K562 (cell line): Measurements from ENCODE around the gene SIM1. TPM values are rescaled to one million over a fixed set of nuclear protein-coding genes. Genes with fewer than 3 reads are reported as not detected.

ENCODE experiments used
- ATAC-seq: fragments of 200-7000 bp; cut with Tn5 transposase; 3 replicates; pipeline ENCODE4 v1.9.1; 2020; ENCODE audit warnings: moderate library complexity
- BruUV-seq: library from RNA; stranded (reverse); fragments of 400-500 nt; replicated peaks from 2 replicates; lab custom pipeline; 2021; lab: Mats Ljungman, UMichigan
- CTCF ChIA-PET: fragments of 300-600 bp; formaldehyde crosslinking; extraction: SDS; loops from one replicate; lab custom pipeline; 2021; ENCODE audit warnings: low intra/inter-chr PET ratio; lab: Yijun Ruan, JAX
- POLR2A ChIA-PET: fragments of 300-600, 350-650 bp; sonication (Branson Sonifier 250); formaldehyde crosslinking; extraction: SDS; loops from one replicate; lab custom pipeline; 2021; ENCODE audit warnings: antibody characterized with exemption, inconsistent platforms; lab: Yijun Ruan, JAX
- DNase-seq, 4 experiments: peaks; one replicate each; pipeline versions ENCODE4 v3.0.0 to v3.0.0-alpha.2; 2011 to 2018; ENCODE audit warnings: low spot score in 3 of 4, mixed read lengths in 3 of 4; ENCODE audit errors: extremely low read depth in 1 of 4
- FAIRE-seq: peaks from 2 replicates; lab custom pipeline; 2011; peaks lifted over from hg19 to GRCh38; lab: Jason Lieb, UNC
- H2AFZ ChIP-seq: 2 replicates; pipeline ENCODE4 v1.6.0; 2011; ENCODE audit warnings: low read depth, low read length, control low read depth, inconsistent platforms
- H3K27ac ChIP-seq: fragments of 200-600 bp; 3 replicates; pipeline ENCODE4 v1.8.0; 2011; ENCODE audit warnings: low read depth, mild to moderate bottlenecking, control low read depth, inconsistent platforms, low read length, moderate library complexity, mixed read lengths; ENCODE audit errors: extremely low read depth
- H3K27me3 ChIP-seq, 2 experiments: fragments of 300-600 bp in 1 of 2; 2 replicates in 1 of 2; 3 replicates in 1 of 2; pipeline versions ENCODE4 v1.6.0 to v1.8.0; 2011; ENCODE audit warnings: inconsistent platforms in 2 of 2, low read length in 2 of 2, mild to moderate bottlenecking in 1 of 2, mixed read lengths in 1 of 2, moderate library complexity in 1 of 2; ENCODE audit not compliant: control insufficient read depth in 2 of 2, insufficient read depth in 2 of 2
- H3K36me3 ChIP-seq: fragments of 300-600 bp; 3 replicates; pipeline ENCODE4 v1.8.0; 2011; ENCODE audit warnings: mild to moderate bottlenecking, low read length, inconsistent platforms; ENCODE audit not compliant: control insufficient read depth, insufficient read depth
- H3K4me1 ChIP-seq, 2 experiments: fragments of 200-600 bp in 1 of 2; replicated peaks in 1 of 2; 2 replicates in 1 of 2; 3 replicates in 1 of 2; pipeline versions ENCODE4 v1.5.1 to v1.8.0; 2011; ENCODE audit warnings: inconsistent platforms in 2 of 2, low read length in 2 of 2, mild to moderate bottlenecking in 1 of 2, mixed read lengths in 1 of 2, moderate library complexity in 1 of 2; ENCODE audit not compliant: control insufficient read depth in 2 of 2, insufficient read depth in 2 of 2
- H3K4me2 ChIP-seq: 2 replicates; pipeline ENCODE4 v1.6.1; 2011; ENCODE audit warnings: low read length, control low read depth, inconsistent platforms, mixed read lengths; ENCODE audit not compliant: insufficient read depth
- H3K4me3 ChIP-seq: fragments of 200-600 bp; sonication (generic), shearing (Covaris generic); 2 replicates; pipeline ENCODE4 v1.5.1; 2016; ENCODE audit warnings: control low read depth, inconsistent platforms
- H3K79me2 ChIP-seq: fragments of 200-600 bp; 3 replicates; pipeline ENCODE4 v1.8.0; 2011; ENCODE audit warnings: low read length, inconsistent platforms; ENCODE audit not compliant: control insufficient read depth, insufficient read depth
- H3K9ac ChIP-seq, 2 experiments: 2 replicates each; pipeline versions ENCODE4 v1.6.0 to v1.6.1; 2011; ENCODE audit warnings: low read depth in 2 of 2, low read length in 2 of 2, control low read depth in 1 of 2, inconsistent platforms in 1 of 2, mild to moderate bottlenecking in 1 of 2, mixed read lengths in 1 of 2; ENCODE audit not compliant: insufficient read depth in 1 of 2
- H3K9me1 ChIP-seq: one replicate; pipeline ENCODE4 v1.6.0; 2011; ENCODE audit warnings: inconsistent platforms, mild to moderate bottlenecking, low read length, moderate library complexity; ENCODE audit not compliant: control insufficient read depth, insufficient read depth
- H3K9me3 ChIP-seq: replicated peaks from 2 replicates; pipeline ENCODE4 v1.5.1; 2011; ENCODE audit warnings: low read depth, low read length, inconsistent platforms; ENCODE audit not compliant: control insufficient read depth, insufficient read depth
- H4K20me1 ChIP-seq: replicated peaks from 2 replicates; pipeline ENCODE4 v1.6.1; 2011; ENCODE audit warnings: low read length, inconsistent platforms, mixed read lengths; ENCODE audit not compliant: control insufficient read depth, insufficient read depth
- ETV6 ChIP-seq, 3 experiments: fragments of 150-350 bp in 1 of 3; sonication (generic) in 1 of 3; formaldehyde crosslinking in 1 of 3; IDR thresholded peaks; 2 replicates each; pipeline versions ENCODE4 v1.6.1 to v1.8.0; 2014 to 2022; ENCODE audit warnings: borderline replicate concordance in 2 of 3, low read depth in 2 of 3, antibody characterized with exemption in 1 of 3, low read length in 1 of 3, mild to moderate bottlenecking in 1 of 3, missing genetic modification reagents in 1 of 3
- ILK ChIP-seq: fragments of 450-650 bp; IDR thresholded peaks from 2 replicates; pipeline ENCODE4 v1.6.1; 2016; ENCODE audit warnings: missing genetic modification characterization, low read depth, mild to moderate bottlenecking, missing compliant biosample characterization, moderate library complexity, borderline replicate concordance
- NCOA1 ChIP-seq: fragments of 450-650 bp; IDR thresholded peaks from 2 replicates; pipeline ENCODE4 v1.6.1; 2016; ENCODE audit warnings: low read depth
- NR1H2 ChIP-seq: sonication (generic); formaldehyde crosslinking; IDR thresholded peaks from 2 replicates; pipeline ENCODE4 v1.4.0; 2020; ENCODE audit warnings: mild to moderate bottlenecking, missing genetic modification reagents
- PHF21A ChIP-seq: fragments of 450-650 bp; IDR thresholded peaks from 2 replicates; pipeline ENCODE4 v1.6.1; 2017; ENCODE audit warnings: low read depth, borderline replicate concordance
- WGBS: fragments of 100-300 bp; shearing (Covaris generic); methylation state at CpG from one replicate; pipeline ENCODE4 v1.1.6; 2016; ENCODE audit warnings: low coverage, mixed read lengths; ENCODE audit not compliant: insufficient coverage; ENCODE audit errors: missing lambda C conversion rate; 5-methylcytosine and 5-hydroxymethylcytosine counted together
- in situ Hi-C: fragments of 300-500 bp; cut with MboI; formaldehyde crosslinking; loops from 4 replicates; pipeline ENCODE4 v1.15.0; 2018; ENCODE audit warnings: inconsistent platforms, mixed read lengths
- intact Hi-C: fragments of 100-400 bp; cut with micrococcal nuclease; formaldehyde crosslinking; loops from 2 replicates; pipeline ENCODE4 v1.14.2; 2022
- polyA plus RNA-seq, 8 experiments: library from polyadenylated mRNA; depleted of rRNA in 4 of 8; stranded (reverse) in 5 of 8; unstranded in 3 of 8; fragments of >200 nt; fragmentation: Nextera tagmentation in 2 of 8; fragmentation: Illumina TruSeq in 1 of 8; extraction: Ambion mirVana in 2 of 8; extraction: Trizol in 1 of 8; gene quantifications; 2 replicates each; pipeline versions ENCODE4 v1.2.1 to v1.2.3, GENCODE V29; 2011 to 2014; ENCODE audit warnings: inconsistent platforms in 1 of 8, missing spikeins in 1 of 8
- total RNA-seq, 7 experiments: library from RNA; depleted of rRNA in 6 of 7; stranded (reverse); fragments of >200 nt in 6 of 7; fragmentation: Illumina TruSeq in 2 of 7; extraction: Trizol in 2 of 7; gene quantifications; 2 replicates each; pipeline versions ENCODE4 v1.2.1 to v1.2.3, GENCODE V29; 2011 to 2021; ENCODE audit warnings: low replicate concordance in 1 of 7
- TF ChIP-seq, protein P1 (sequence below): sonication (generic); formaldehyde crosslinking; IDR thresholded peaks from 2 replicates; pipeline ENCODE4 v1.8.0; 2022; ENCODE audit warnings: missing genetic modification reagents, mild to moderate bottlenecking, moderate library complexity, borderline replicate concordance

The SIM1 gene
- total and polyA plus RNA-seq, 9 of the 15 experiments (the other 6 are each of a cell fraction or from before 2014, with no cell fraction given), result not detected

- TF ChIP-seq PHF21A, result no peak
These were observed 85.3 kb downstream of the SIM1 start (continued) for GRCh38 chr6:100379386-100379785.

DNA sequence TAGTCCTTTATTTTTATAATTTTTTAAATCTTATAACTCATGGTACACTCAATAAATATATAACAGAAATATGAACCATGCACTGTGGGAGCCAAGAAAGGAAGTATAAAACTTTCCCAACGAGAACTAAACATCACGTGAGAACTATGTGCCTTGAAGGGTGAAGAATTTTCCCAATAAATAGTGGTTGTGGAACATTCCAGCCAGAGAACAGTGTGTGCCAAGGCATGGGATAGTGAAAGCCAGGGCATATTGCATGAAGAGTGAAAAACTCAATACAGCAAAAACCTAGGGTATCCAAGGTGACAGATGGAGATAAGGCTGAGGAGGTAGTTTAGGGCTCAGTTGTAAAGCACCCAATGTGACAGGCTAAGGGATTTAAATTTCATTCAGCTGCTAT is 86.1 kb downstream of the SIM1 start:
- WGBS, result 2% methylated on average over 2 of the region's 2 CpGs
- no peak overlapping the region for H3K4me2 ChIP-seq
- TF ChIP-seq ILK (tag) (no peak), ETV6 (IDR thresholded peaks at IDR 0.05; ENCODE audit: borderline replicate concordance in 1 of 2, low read depth in 2 of 2, low read length in 1 of 2) (no peak), ETV6 (CRISPR knock-in tag; IDR thresholded peaks at IDR 0.05; ENCODE audit: borderline replicate concordance) (no peak), NCOA1 (no peak), NR1H2 (no peak)
- TF ChIP-seq, protein P1, sequence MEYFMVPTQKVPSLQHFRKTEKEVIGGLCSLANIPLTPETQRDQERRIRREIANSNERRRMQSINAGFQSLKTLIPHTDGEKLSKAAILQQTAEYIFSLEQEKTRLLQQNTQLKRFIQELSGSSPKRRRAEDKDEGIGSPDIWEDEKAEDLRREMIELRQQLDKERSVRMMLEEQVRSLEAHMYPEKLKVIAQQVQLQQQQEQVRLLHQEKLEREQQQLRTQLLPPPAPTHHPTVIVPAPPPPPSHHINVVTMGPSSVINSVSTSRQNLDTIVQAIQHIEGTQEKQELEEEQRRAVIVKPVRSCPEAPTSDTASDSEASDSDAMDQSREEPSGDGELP (CRISPR knock-in tag), result no peak
- POLR2A ChIA-PET, result no interaction called here
- no TSS peak for BruUV-seq
- FAIRE-seq (no peak), ATAC-seq (no peak), DNase-seq (no peak)
- H4K20me1 ChIP-seq, result no peaks in the 10 kb centered on the region
- H3K4me1 ChIP-seq, result no peaks in the 10 kb centered on the region
- H3K9ac ChIP-seq, result no peak overlapping the region
- H3K27ac ChIP-seq, result no peak overlapping the region
- no peak overlapping the region for H3K4me3 ChIP-seq
- intact Hi-C loops (no loop called here), in situ Hi-C loops (no loop called here)
- no peaks in the 10 kb centered on the region for H3K36me3 ChIP-seq
- no peaks in the 10 kb centered on the region for H3K9me1 ChIP-seq
- CTCF ChIA-PET, result no interaction called here
- no peak overlapping the region for H2AFZ ChIP-seq
- H3K79me2 ChIP-seq, result no peaks in the 10 kb centered on the region
- peaks cover 0 to 11% of the 10 kb centered on the region in 2 experiments; a peak in 2 of 5 replicates for H3K27me3 ChIP-seq
- no peaks in the 10 kb centered on the region for H3K9me3 ChIP-seq
